Epidermal melanocyte (primary cell): ENCODE results near the gene HERC4.
"Not testable (repeated sequence)": the region's sequence is repeated elsewhere in the genome, so short reads cannot be mapped to it uniquely, and the experiment has no call there.

ENCODE experiments used
- DNase-seq: peaks from one replicate; pipeline ENCODE4 v3.0.0; 2011; ENCODE audit warnings: low spot score; ENCODE audit not compliant: insufficient read length

HERC4 gene

GRCh38 chr10:68088740-68089139, 13.7 kb upstream of the HERC4 start:
- no peak for DNase-seq

GRCh38 chr10:68087685-68088401, 12.8 kb upstream of the HERC4 start:
- no peak for DNase-seq

GRCh38 chr10:68086910-68087684, 12.0 kb upstream of the HERC4 start:
- no peak for DNase-seq

- no peak for DNase-seq
Measured at GRCh38 chr10:68086011-68086410, 10.9 kb upstream of the HERC4 start.

- no peak for DNase-seq
Measured at GRCh38 chr10:68084469-68084868, 9.4 kb upstream of the HERC4 start.

- no peak for DNase-seq
Measured at GRCh38 chr10:68083953-68084352, 8.9 kb upstream of the HERC4 start.

- no peak for DNase-seq
Measured at GRCh38 chr10:68082872-68083271, 7.8 kb upstream of the HERC4 start.

GRCh38 chr10:68081916-68082315, 6.8 kb upstream of the HERC4 start:
- no peak for DNase-seq

- no peak for DNase-seq
Measured at GRCh38 chr10:68080853-68081431, 5.9 kb upstream of the HERC4 start.

- DNase-seq = no peak
Measured at GRCh38 chr10:68079434-68079833, 4.4 kb upstream of the HERC4 start.

- no peak for DNase-seq
Measured at GRCh38 chr10:68077026-68077425, 1.9 kb upstream of the HERC4 start.

GRCh38 chr10:68076081-68076480, 998 bp upstream of the HERC4 start:
- not testable (repeated sequence) for DNase-seq

GRCh38 chr10:68075550-68076004, 494 bp upstream of the HERC4 start:
- DNase-seq = no peak

- no peak for DNase-seq
Measured at GRCh38 chr10:68074031-68074774, 880 bp downstream of the HERC4 start.

GRCh38 chr10:68073631-68074030, 1.5 kb downstream of the HERC4 start:
- no peak for DNase-seq

GRCh38 chr10:68067508-68067907, 7.6 kb downstream of the HERC4 start:
- no peak for DNase-seq

- DNase-seq = no peak
Measured at GRCh38 chr10:68067029-68067428, 8.1 kb downstream of the HERC4 start.

- DNase-seq = no peak
Measured at GRCh38 chr10:68053553-68053952, 21.5 kb downstream of the HERC4 start.

- no peak for DNase-seq
Measured at GRCh38 chr10:68052463-68052862, 22.6 kb downstream of the HERC4 start.

GRCh38 chr10:68049289-68050078, 25.6 kb downstream of the HERC4 start:
- no peak for DNase-seq
